Frontal cortex (tissue), 4 donors: ENCODE data around the gene ELANE. TPM values are rescaled to one million over a fixed set of nuclear protein-coding genes. Genes with fewer than 3 reads are reported as not detected.
"Not testable (repeated sequence)": the region's sequence is repeated elsewhere in the genome, so short reads cannot be mapped to it uniquely, and the experiment has no call there.

Experiments
- DNase-seq, 2 donors: peaks; one replicate each; pipeline ENCODE4 v3.0.0; 2012; ENCODE audit warnings: low spot score in 2 of 2
- FAIRE-seq: peaks from 2 replicates; lab custom pipeline; 2012; peaks lifted over from hg19 to GRCh38; lab: Jason Lieb, UNC
- total RNA-seq: library from RNA; depleted of rRNA; stranded (reverse); fragments of >200 nt; gene quantifications from one replicate; pipeline ENCODE4 v1.2.3, GENCODE V29; 2014
- donor health status: control.
- donor health status: control.
- donor health status: control.

Gene ELANE
- total RNA-seq, 1 donor from 2014 or later, result not detected

GRCh38 chr19:890831-891230 lies 38.7 kb downstream of the ELANE start:
- no peak for DNase-seq
- no peak for FAIRE-seq

- DNase-seq, FAIRE-seq: not testable (repeated sequence)
These were observed 39.5 kb downstream of the ELANE start for GRCh38 chr19:891421-892200.

- FAIRE-seq (no peak), DNase-seq (no peak)
These were observed 40.3 kb downstream of the ELANE start for GRCh38 chr19:892243-892893.

- DNase-seq (peak; percentile 100), FAIRE-seq (no peak)
These were observed 41.0 kb downstream of the ELANE start, which contains the start of the genes MED16 and RNU6-9 for GRCh38 chr19:892894-893689. Gene MED16, minus strand, starts transcription at chr19:893187. Its CDS starts 2,056 bp downstream, at chr19:891131. Gene RNU6-9, plus strand, starts transcription at chr19:893484.

GRCh38 chr19:896434-896833 lies 44.3 kb downstream of the ELANE start:
- FAIRE-seq, result no peak

GRCh38 chr19:896999-897398 lies 44.9 kb downstream of the ELANE start:
- DNase-seq (no peak), FAIRE-seq (no peak)

More at GRCh38 chr19:896434-896833, 44.3 kb downstream of the ELANE start:
- DNase-seq, result no peak

- FAIRE-seq (no peak), DNase-seq (no peak)
These were observed 45.4 kb downstream of the ELANE start for GRCh38 chr19:897442-898039.

GRCh38 chr19:898663-899062 lies 46.6 kb downstream of the ELANE start:
- no peak for DNase-seq
- FAIRE-seq, result no peak

- FAIRE-seq (no peak), DNase-seq (no peak)
These were observed 47.4 kb downstream of the ELANE start for GRCh38 chr19:899336-900042.

GRCh38 chr19:900043-900301 lies 47.9 kb downstream of the ELANE start:
- FAIRE-seq (no peak), DNase-seq (no peak)

- DNase-seq (no peak), FAIRE-seq (no peak)
These were observed 48.4 kb downstream of the ELANE start for GRCh38 chr19:900302-901111.

GRCh38 chr19:901216-902092 lies 49.4 kb downstream of the ELANE start:
- FAIRE-seq, result no peak

GRCh38 chr19:902093-902370 lies 49.9 kb downstream of the ELANE start:
- FAIRE-seq (no peak), DNase-seq (no peak)

More at GRCh38 chr19:901216-902092, 49.4 kb downstream of the ELANE start:
- DNase-seq, result no peak

- no peak for FAIRE-seq
- no peak for DNase-seq
These were observed 50.5 kb downstream of the ELANE start for GRCh38 chr19:902446-903226.

- DNase-seq (no peak), FAIRE-seq (no peak)
These were observed 51.2 kb downstream of the ELANE start for GRCh38 chr19:903266-903797.

GRCh38 chr19:904545-904944 lies 52.4 kb downstream of the ELANE start:
- no peak for FAIRE-seq

More at GRCh38 chr19:904545-904944, 52.4 kb downstream of the ELANE start:
- no peak for DNase-seq
